Endothelial cell of umbilical vein (primary cell): ENCODE data around the gene PEX10. TPM values are rescaled to one million over a fixed set of nuclear protein-coding genes. Genes with fewer than 3 reads are reported as not detected.

Source experiments
- BruUV-seq: library from RNA; stranded (reverse); fragments of 400-500 nt; replicated peaks from 2 replicates; lab custom pipeline; 2021; lab: Mats Ljungman, UMichigan
- CTCF ChIA-PET: fragments of 300-600, 350-600 bp; sonication (Branson Sonifier 250); formaldehyde crosslinking; loops from one replicate; lab custom pipeline; 2021; ENCODE audit warnings: antibody characterized with exemption, inconsistent platforms; lab: Charles Lee
- POLR2A ChIA-PET: fragments of 300-600, 350-600 bp; sonication (Branson Sonifier 250); formaldehyde crosslinking; loops from one replicate; lab custom pipeline; 2021; ENCODE audit warnings: antibody characterized with exemption, inconsistent platforms; lab: Charles Lee
- DNase-seq: peaks from one replicate; pipeline ENCODE4 v3.0.0-alpha.2; 2011; ENCODE audit warnings: low read depth, low spot score
- FAIRE-seq: peaks from 2 replicates; lab custom pipeline; 2011; peaks lifted over from hg19 to GRCh38; lab: Jason Lieb, UNC
- H2AFZ ChIP-seq: 2 replicates; pipeline ENCODE4 v1.6.0; 2012; ENCODE audit warnings: low read depth, low read length, control low read depth, inconsistent platforms
- H3K27ac ChIP-seq: 2 replicates; pipeline ENCODE4 v1.5.1; 2011; ENCODE audit warnings: low read depth, mild to moderate bottlenecking, control low read depth, low read length, moderate library complexity; ENCODE audit not compliant: insufficient read depth
- H3K27me3 ChIP-seq, 2 experiments: 2 replicates each; pipeline versions ENCODE4 v1.6.0 to v1.6.1; 2011; ENCODE audit warnings: low read length in 2 of 2, mixed read lengths in 1 of 2; ENCODE audit not compliant: control insufficient read depth in 2 of 2, insufficient read depth in 2 of 2
- H3K36me3 ChIP-seq, 2 experiments: 2 replicates in 1 of 2; 3 replicates in 1 of 2; pipeline ENCODE4 v1.5.1; 2011; ENCODE audit warnings: low read length in 2 of 2, mild to moderate bottlenecking in 1 of 2, moderate library complexity in 1 of 2; ENCODE audit not compliant: control insufficient read depth in 2 of 2, insufficient read depth in 2 of 2; ENCODE audit errors: extremely low read depth in 1 of 2
- H3K4me1 ChIP-seq: 3 replicates; pipeline ENCODE4 v1.5.1; 2011; ENCODE audit warnings: mild to moderate bottlenecking, low read length; ENCODE audit not compliant: control insufficient read depth, insufficient read depth; ENCODE audit errors: extremely low read depth
- H3K4me2 ChIP-seq: 2 replicates; pipeline ENCODE4 v1.6.1; 2011; ENCODE audit warnings: low read length, control low read depth, mixed read lengths; ENCODE audit not compliant: insufficient read depth
- H3K4me3 ChIP-seq, 3 experiments: fragments of 200-600 bp in 1 of 3; sonication (generic), shearing (Covaris generic) in 1 of 3; replicated peaks in 1 of 3; 2 replicates each; pipeline ENCODE4 v1.5.1; 2011 to 2016; ENCODE audit warnings: control low read depth in 3 of 3, low read length in 3 of 3, mild to moderate bottlenecking in 2 of 3, inconsistent platforms in 1 of 3, low read depth in 1 of 3, moderate library complexity in 1 of 3; ENCODE audit not compliant: insufficient read depth in 1 of 3
- H3K79me2 ChIP-seq: 2 replicates; pipeline ENCODE4 v1.6.0; 2012; ENCODE audit warnings: low read length, inconsistent platforms; ENCODE audit not compliant: control insufficient read depth, insufficient read depth
- H3K9ac ChIP-seq: replicated peaks from 2 replicates; pipeline ENCODE3; 2011; ENCODE audit warnings: low read length, control low read depth; ENCODE audit not compliant: insufficient read depth; ENCODE audit errors: extremely low read depth
- H3K9me1 ChIP-seq: replicated peaks from 3 replicates; pipeline ENCODE4 v1.6.0; 2011; ENCODE audit warnings: mild to moderate bottlenecking, low read length; ENCODE audit not compliant: control insufficient read depth, insufficient read depth; ENCODE audit errors: extremely low read depth
- H3K9me3 ChIP-seq: replicated peaks from 2 replicates; pipeline ENCODE4 v1.5.1; 2012; ENCODE audit warnings: low read length, inconsistent platforms; ENCODE audit not compliant: control insufficient read depth, insufficient read depth
- H4K20me1 ChIP-seq: replicated peaks from 2 replicates; pipeline ENCODE3; 2011; ENCODE audit warnings: mild to moderate bottlenecking, low read length; ENCODE audit not compliant: control insufficient read depth, insufficient read depth; ENCODE audit errors: extremely low read depth
- CTCF ChIP-seq, 2 donors: IDR thresholded peaks; 1 replicate in 1 of 2; 2 replicates in 1 of 2; pipeline ENCODE4 v1.5.1; 2011; ENCODE audit warnings: low read length in 2 of 2, mild to moderate bottlenecking in 2 of 2, moderate library complexity in 2 of 2, control low read depth in 1 of 2, inconsistent platforms in 1 of 2, low read depth in 1 of 2; ENCODE audit not compliant: insufficient read depth in 1 of 2; ENCODE audit errors: extremely low read depth in 1 of 2
- EZH2 ChIP-seq: IDR thresholded peaks from 2 replicates; pipeline ENCODE4 v1.6.1; 2012; ENCODE audit warnings: borderline replicate concordance, low read depth, mild to moderate bottlenecking, moderate library complexity, low read length, inconsistent platforms; ENCODE audit not compliant: severe bottlenecking
- FOS ChIP-seq: IDR thresholded peaks from 2 replicates; pipeline ENCODE4 v1.6.1; 2011; ENCODE audit warnings: mild to moderate bottlenecking, low read length, moderate library complexity, borderline replicate concordance; ENCODE audit not compliant: insufficient read depth
- GATA2 ChIP-seq: IDR thresholded peaks from 2 replicates; pipeline ENCODE4 v1.7.0; 2011; ENCODE audit warnings: low read depth, mild to moderate bottlenecking, moderate library complexity, mixed read lengths, low read length; ENCODE audit not compliant: insufficient read length, insufficient read depth
- JUN ChIP-seq: IDR thresholded peaks from 2 replicates; pipeline ENCODE4 v1.6.1; 2011; ENCODE audit warnings: borderline replicate concordance, low read depth; ENCODE audit not compliant: insufficient read length, insufficient read depth
- MAX ChIP-seq: IDR thresholded peaks from 2 replicates; pipeline ENCODE4 v1.6.1; 2011; ENCODE audit not compliant: insufficient read depth, insufficient read length
- MYC ChIP-seq: IDR thresholded peaks from one replicate; pipeline ENCODE4 v1.6.1; 2011; ENCODE audit warnings: mild to moderate bottlenecking, low read depth, low read length
- POLR2A ChIP-seq: IDR thresholded peaks from 2 replicates; pipeline ENCODE4 v1.6.1; 2012; ENCODE audit warnings: low read depth, mild to moderate bottlenecking, control low read depth, low read length
- POLR2AphosphoS5 ChIP-seq: IDR thresholded peaks from 2 replicates; pipeline ENCODE4 v1.6.1; 2012; ENCODE audit warnings: low read depth, mild to moderate bottlenecking, control low read depth, low read length, moderate library complexity; ENCODE audit not compliant: insufficient read depth
- dilution Hi-C: fragments of 300-500 bp; cut with MboI; formaldehyde crosslinking; loops from one replicate; pipeline ENCODE4 v1.15.0; 2019; ENCODE audit warnings: low sequenced_read_pairs; ENCODE audit not compliant: extremely low pct_ligation_motif_present
- intact Hi-C: fragments of 100-400 bp; cut with micrococcal nuclease; formaldehyde crosslinking; loops from one replicate; pipeline ENCODE4 v1.10.0; 2022
- polyA plus RNA-seq, 4 experiments: library from polyadenylated mRNA; depleted of rRNA in 3 of 4; stranded (reverse) in 3 of 4; unstranded in 1 of 4; fragments of >200 nt; gene quantifications; 2 replicates each; pipeline versions ENCODE4 v1.2.1 to v1.2.3, GENCODE V29; 2011 to 2012; ENCODE audit warnings: missing spikeins in 1 of 4
- total RNA-seq: library from RNA; stranded (reverse); gene quantifications from 2 replicates; pipeline ENCODE4 v1.2.3, GENCODE V29; 2021

Gene PEX10
- total and polyA plus RNA-seq, 2 donors (not counting 3 experiments of a cell fraction or from before 2014, with no cell fraction given), result 25.1 to 26.7 TPM

GRCh38 chr1:2435091-2435490 lies 22.7 kb upstream of the PEX10 start:
- no TSS peak for BruUV-seq
- no peaks in the 10 kb centered on the region for H4K20me1 ChIP-seq
- H3K27me3 ChIP-seq, result no peaks in the 10 kb centered on the region
- H3K9ac ChIP-seq, result no peak overlapping the region
- intact Hi-C loops (no loop called here), dilution Hi-C loops (no loop called here)
- H3K4me1 ChIP-seq, result no peaks in the 10 kb centered on the region
- H3K4me3 ChIP-seq, result no peak overlapping the region
- H3K9me3 ChIP-seq, result no peaks in the 10 kb centered on the region
- no peaks in the 10 kb centered on the region for H3K36me3 ChIP-seq
- H3K27ac ChIP-seq, result no peak overlapping the region
- H3K9me1 ChIP-seq, result no peaks in the 10 kb centered on the region
- no peak for TF ChIP-seq MYC
- no peak for TF ChIP-seq FOS
- no peak for TF ChIP-seq JUN
- no peak for TF ChIP-seq EZH2
- no peak for TF ChIP-seq MAX
- TF ChIP-seq POLR2A, result no peak
- no peak for TF ChIP-seq GATA2
- TF ChIP-seq CTCF (IDR thresholded peaks at IDR 0.05; ENCODE audit: extremely low read depth in 1 of 2, insufficient read depth in 1 of 2, low read depth in 1 of 2, low read length in 2 of 2), result no peak
- TF ChIP-seq POLR2AphosphoS5, result no peak
- H2AFZ ChIP-seq, result no peak overlapping the region
- ChIA-PET CTCF (no interaction called here), POLR2A (no interaction called here)
- H3K79me2 ChIP-seq, result no peaks in the 10 kb centered on the region
- no peak overlapping the region for H3K4me2 ChIP-seq
- FAIRE-seq, result no peak
- DNase-seq, result no peak
